ENCODE measurements around the gene LSM7.

Gene LSM7

GRCh38 chr19:2328401-2329148 is at the start of gene LSM7, which contains the start of gene SPPL2B:
Gene LSM7, minus strand, starts transcription at chr19:2328586. Its CDS starts 20 bp downstream, at chr19:2328566.
Gene SPPL2B, plus strand, starts transcription at chr19:2328684. Its CDS starts 26 bp downstream, at chr19:2328710.
- peak; percentile 85 for DNase-seq

DNA sequence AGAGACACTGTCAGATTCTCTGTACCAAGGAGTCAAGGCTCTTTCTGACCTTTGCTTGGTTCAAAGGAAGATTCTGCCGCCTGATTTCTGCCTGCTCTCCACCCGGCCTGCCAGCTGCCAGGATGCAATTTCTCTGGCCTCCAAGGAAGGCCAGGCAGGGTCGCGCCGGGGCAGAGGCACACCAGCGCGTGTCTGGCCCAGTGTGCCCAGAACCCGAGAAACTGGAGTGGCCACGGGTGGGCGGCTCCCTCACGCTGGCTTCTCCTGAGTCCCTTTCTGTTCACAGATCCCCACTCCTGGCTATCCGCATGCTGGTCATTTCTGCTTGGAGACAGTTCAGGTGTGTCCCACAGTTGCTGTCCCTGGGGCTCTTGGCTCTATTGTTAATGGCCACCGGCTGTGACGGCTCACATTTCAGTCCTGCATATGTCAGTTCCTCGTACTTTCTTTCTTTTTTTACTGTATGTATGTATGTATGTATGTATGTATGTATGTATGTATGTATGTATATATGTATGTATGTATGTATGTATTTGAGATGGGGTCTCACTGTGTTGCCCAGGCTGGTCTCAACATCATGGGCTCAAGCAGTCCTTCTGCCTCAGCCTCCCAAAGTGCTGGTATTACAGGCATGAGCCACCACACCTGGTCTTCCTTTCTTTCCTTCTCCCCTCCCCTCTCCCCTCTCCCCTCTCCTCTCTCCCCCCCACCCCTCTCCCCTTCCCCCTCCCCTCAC is 48.6 kb upstream of the LSM7 start:
- DNase-seq: no peak

DNA sequence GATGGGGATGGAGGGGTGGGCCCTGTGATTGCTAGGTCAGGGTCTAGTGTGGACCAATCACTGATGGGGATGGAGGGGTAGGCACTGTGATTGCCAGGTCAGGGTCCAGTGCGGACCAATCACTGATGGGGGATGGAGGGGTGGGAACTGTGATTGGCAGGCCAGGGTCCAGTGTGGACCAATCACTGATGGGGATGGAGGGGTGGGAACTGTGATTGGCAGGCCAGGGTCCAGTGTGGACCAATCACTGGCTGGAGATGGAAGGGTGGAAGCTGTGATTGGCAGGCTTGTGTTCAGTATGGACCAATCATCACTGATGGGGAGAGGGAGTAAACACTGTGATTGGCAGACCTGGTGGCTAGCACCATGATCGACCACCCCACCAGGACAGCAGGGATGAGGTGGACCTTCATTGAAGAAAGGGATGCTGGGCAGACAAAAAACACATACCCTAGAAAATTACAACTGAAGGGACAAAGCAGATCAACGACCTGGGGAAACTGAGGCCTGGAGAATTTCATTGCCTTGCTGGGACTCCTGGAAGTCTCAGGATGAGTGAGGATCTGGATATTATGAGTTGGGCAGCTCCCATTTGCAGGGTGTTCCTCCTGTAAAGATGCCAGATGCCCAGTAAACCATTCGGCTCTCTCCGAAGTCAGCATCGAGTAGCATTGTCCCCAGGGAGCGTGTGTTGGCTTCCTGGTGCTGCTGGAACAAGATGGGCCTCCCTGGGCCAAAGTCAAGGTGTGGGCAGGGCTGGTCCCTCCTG is 47.2 kb upstream of the LSM7 start:
- no peak for DNase-seq

- DNase-seq: no peak
Measured at GRCh38 chr19:2374808-2375207, 46.4 kb upstream of the LSM7 start.

DNA sequence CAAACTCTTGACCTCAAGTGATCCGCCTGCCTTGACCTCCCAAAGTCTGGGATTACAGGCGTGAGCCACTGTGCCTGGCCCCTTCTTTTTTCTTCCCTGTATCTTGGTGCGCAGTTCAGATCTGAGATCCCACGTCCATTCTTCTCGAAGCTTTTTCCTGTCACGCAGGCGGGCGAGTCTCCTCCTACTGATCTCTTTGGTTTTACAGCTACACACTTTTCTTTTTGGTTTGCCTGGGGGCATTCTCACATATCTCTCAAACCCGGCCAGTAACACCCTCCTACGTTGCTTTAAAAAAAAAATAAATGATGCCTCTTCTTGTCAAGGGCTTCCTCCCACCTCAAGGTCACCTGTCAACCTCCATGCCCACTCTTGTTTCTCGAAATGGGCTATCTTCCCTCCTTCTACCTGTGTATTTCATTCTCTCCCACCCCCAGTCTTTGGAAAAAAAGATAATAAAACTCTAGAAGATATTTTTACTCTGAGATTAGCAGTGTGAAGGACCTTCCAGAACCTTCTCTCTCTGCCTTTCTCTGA is 43.8 kb upstream of the LSM7 start:
- DNase-seq: no peak

DNA sequence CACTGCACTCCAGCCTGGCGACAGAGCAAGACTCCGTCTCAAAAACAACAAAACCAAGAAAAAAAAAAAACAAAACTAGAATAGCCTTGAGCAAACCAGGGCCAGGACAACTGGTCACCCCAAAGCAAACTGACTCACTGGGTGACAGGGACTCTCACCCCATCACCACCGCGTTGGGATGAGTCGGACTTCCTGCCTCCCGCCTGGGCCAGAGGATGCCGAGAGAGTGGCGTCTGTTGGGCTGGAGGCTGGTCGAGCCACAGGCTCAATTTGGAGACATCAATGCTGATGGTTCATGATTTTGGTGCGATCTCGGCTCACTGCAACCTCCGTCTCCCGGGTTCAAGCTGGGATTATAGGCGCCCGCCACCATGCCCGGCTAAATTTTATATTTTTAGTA is 43.3 kb upstream of the LSM7 start:
- DNase-seq: no peak

GRCh38 chr19:2365201-2365970 is 37.0 kb upstream of the LSM7 start:
- no peak for DNase-seq

- no peak for DNase-seq
Measured at GRCh38 chr19:2363419-2363818, 35.0 kb upstream of the LSM7 start.

DNA sequence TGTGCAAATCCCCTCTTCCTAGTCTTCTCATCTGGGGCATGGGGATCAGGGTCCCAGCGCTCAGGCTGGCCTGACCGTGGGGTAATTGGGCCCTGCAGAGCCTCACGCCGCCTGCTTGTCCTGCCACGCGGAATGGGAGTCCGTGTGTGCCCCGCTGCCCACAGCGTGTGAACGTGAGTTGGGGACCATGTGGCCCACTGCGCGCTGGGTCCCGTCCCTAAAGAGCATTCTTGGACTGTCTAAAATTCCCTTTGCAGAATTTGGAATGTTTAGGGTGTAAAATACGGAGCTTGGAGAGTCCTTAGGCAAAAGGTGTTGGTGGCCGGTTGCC is 34.5 kb upstream of the LSM7 start:
- no peak for DNase-seq

DNA sequence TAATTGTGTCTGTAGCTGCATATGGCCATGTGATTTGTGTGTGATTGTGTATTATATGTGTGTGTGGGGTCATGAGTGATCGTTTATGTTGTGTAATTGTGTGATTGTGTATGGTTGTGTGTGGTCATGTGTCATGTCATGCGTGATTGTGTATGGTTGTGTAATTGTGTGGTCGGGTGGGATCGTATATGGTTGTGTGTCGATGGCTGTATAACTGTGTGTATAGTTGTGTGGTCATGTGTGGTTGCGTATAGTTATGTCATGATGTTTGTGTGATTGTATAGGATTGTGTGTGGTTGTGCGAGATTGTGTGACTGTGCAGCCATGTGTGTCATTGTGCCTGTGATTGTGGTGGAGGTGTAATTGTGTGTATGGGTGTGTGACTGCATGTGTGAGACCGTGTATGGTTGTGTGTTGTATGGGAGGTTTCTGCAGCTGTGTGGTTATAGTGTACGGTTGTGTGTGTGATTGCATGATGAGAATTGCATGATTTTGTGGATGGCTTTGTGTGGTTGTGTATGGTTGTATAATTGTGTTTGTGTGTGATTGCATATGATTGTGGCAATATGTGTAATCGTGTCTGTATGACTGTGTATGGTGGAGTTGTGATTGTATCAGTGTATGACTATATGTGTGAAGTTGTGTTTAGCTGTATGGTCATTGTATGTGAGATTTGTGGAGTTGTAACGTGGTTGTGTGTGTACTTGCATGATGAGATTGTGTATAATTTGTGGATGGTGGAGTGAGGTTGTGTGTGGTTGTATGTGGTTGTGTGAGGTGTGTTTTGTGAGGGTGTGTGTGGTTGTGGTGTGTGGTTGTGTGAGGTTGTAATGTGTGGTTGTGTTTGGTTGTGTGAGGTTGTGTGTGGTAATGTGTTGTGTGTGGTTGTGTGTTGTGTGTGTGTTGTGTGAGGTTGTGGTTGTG is 33.9 kb upstream of the LSM7 start:
- no peak for DNase-seq

- DNase-seq: no peak
Measured at GRCh38 chr19:2361246-2362045, 33.1 kb upstream of the LSM7 start.

GRCh38 chr19:2360833-2361232 is 32.4 kb upstream of the LSM7 start:
- DNase-seq: no peak

DNA sequence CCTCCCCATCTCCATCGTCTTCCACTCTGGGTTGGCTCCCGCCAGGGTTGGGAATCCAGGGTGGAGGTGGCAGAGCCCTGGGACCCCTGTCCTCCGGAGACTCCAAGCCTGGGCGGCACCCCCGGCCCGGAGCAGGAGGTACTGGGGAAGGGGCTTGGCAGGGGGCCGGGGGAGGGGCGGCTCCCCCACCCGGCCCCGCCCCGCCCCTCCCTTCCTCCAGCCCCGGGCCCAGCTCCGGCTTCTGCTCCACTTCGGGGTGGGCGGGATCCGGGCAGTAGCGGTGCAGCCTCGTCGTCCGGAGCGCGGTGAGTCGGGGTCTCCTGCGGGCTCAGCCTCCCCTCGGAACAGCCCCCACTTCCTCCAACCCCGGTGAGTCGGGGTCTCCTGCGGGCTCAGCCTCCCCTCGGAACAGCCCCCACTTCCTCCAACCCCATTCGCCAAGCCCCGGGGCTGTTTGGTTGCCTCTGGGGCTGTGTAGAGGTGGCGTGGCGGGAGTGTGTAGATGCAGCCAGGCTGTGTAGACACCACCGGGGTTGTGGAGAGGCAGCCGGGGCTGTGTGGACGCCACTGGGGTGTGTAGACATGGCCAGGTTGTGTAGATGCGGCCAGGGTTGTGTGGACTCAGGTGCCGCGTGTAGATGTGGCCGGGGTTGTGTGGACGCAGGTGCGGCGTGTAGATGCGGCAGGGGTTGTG is 31.8 kb upstream of the LSM7 start, which contains the start of gene TMPRSS9:
Gene TMPRSS9 (plus strand): TSS at position 274 of the 694 bp plus-strand sequence. CDS start 29,521 bp downstream, outside the sequence.
- no peak for DNase-seq

GRCh38 chr19:2358548-2359173 is 30.3 kb upstream of the LSM7 start:
- no peak for DNase-seq

- no peak for DNase-seq
Measured at GRCh38 chr19:2357279-2358206, 29.2 kb upstream of the LSM7 start.

GRCh38 chr19:2356036-2356646 is 27.8 kb upstream of the LSM7 start:
- DNase-seq: no peak

GRCh38 chr19:2355168-2356035 is 27.0 kb upstream of the LSM7 start:
- DNase-seq: no peak

Data from NCI-H1436 (cell line).